ENCODE data around the gene IL4.

IL4 gene

GRCh38 chr5:132658381-132659302 is 15.1 kb upstream of the IL4 start:
- no peak for DNase-seq

- DNase-seq = no peak
These were observed 13.9 kb upstream of the IL4 start for GRCh38 chr5:132659598-132660493.

- DNase-seq = no peak
These were observed 12.4 kb upstream of the IL4 start for GRCh38 chr5:132661231-132662003.

GRCh38 chr5:132662004-132662401 is 11.8 kb upstream of the IL4 start:
- no peak for DNase-seq

- DNase-seq = no peak
These were observed 10.6 kb upstream of the IL4 start for GRCh38 chr5:132662925-132663770.

- DNase-seq = no peak
These were observed 9.8 kb upstream of the IL4 start for GRCh38 chr5:132663771-132664695.

- DNase-seq = no peak
These were observed 9.0 kb upstream of the IL4 start for GRCh38 chr5:132664696-132665209.

- no peak for DNase-seq
These were observed 8.2 kb upstream of the IL4 start for GRCh38 chr5:132665574-132666080.

GRCh38 chr5:132666310-132667123 is 7.3 kb upstream of the IL4 start:
- DNase-seq = no peak

GRCh38 chr5:132667309-132667708 is 6.5 kb upstream of the IL4 start:
- no peak for DNase-seq

GRCh38 chr5:132667761-132668705 is 5.8 kb upstream of the IL4 start:
- no peak for DNase-seq

GRCh38 chr5:132668706-132669454 is 4.9 kb upstream of the IL4 start:
- DNase-seq = no peak

- no peak for DNase-seq
These were observed 4.4 kb upstream of the IL4 start for GRCh38 chr5:132669455-132669820.

- DNase-seq = no peak
These were observed 3.6 kb upstream of the IL4 start for GRCh38 chr5:132669966-132670882.

- DNase-seq = no peak
These were observed 2.8 kb upstream of the IL4 start for GRCh38 chr5:132671000-132671399.

GRCh38 chr5:132673488-132673887 is 301 bp upstream of the IL4 start:
- no peak for DNase-seq
